NT2/D1 (cell line): ENCODE data around the gene CYP2F1.
"Not testable (repeated sequence)": the region's sequence is repeated elsewhere in the genome, so short reads cannot be mapped to it uniquely, and the experiment has no call there.

Experiments
- SUZ12 ChIP-seq: IDR thresholded peaks from 2 replicates; pipeline ENCODE4 v1.6.1; 2011; ENCODE audit not compliant: insufficient read length, insufficient read depth; ENCODE audit errors: extremely low read depth
- YY1 ChIP-seq: IDR thresholded peaks from 2 replicates; pipeline ENCODE4 v1.6.1; 2011; ENCODE audit not compliant: insufficient read length, insufficient read depth

DNA sequence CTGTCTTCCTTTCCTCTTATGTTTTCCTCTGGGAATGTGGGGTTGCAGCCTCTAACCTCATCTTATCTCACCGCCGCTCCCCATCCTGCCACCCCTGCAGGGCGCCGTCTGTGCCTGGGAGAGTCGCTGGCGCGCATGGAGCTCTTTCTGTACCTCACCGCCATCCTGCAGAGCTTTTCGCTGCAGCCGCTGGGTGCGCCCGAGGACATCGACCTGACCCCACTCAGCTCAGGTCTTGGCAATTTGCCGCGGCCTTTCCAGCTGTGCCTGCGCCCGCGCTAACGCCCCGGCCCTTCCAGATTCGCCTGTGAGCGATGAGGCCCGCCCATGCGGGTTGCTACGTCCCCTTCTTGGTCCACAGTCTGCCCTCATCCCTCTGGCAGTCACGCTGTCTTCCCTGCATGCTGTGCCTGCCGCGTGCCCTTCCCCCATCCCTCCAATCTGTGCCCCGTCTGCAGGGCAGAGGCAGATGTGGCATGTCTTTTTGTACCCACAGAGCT lies 13.6 kb downstream of the CYP2F1 start:
- TF ChIP-seq YY1, SUZ12: not testable (repeated sequence)
